B cell (primary cell): ENCODE results near the gene SEPTIN5. TPM values are rescaled to one million over a fixed set of nuclear protein-coding genes. Genes with fewer than 3 reads are reported as not detected.

Experiments
- ATAC-seq: fragments of 200-7000 bp; cut with Tn5 transposase; one replicate; pipeline ENCODE4 v1.10.0; 2021; ENCODE audit warnings: low read depth, mild to moderate bottlenecking, moderate number of reproducible peaks, moderate library complexity
- CTCF ChIA-PET: fragments of 350-600 bp; sonication (Branson Sonifier 250); formaldehyde crosslinking; loops from one replicate; lab custom pipeline; 2021; ENCODE audit warnings: antibody characterized with exemption, inconsistent platforms; lab: Charles Lee
- POLR2A ChIA-PET: fragments of 350-600 bp; sonication (Branson Sonifier 250); formaldehyde crosslinking; loops from one replicate; lab custom pipeline; 2021; ENCODE audit warnings: antibody characterized with exemption; lab: Charles Lee
- DNase-seq: peaks from one replicate; pipeline ENCODE4 v3.0.0; 2013
- H2AFZ ChIP-seq: 2 replicates; pipeline ENCODE4 v1.6.1; 2012; ENCODE audit warnings: mild to moderate bottlenecking, low read depth, low read length; ENCODE audit not compliant: insufficient read depth, poor library complexity, severe bottlenecking
- H3K27ac ChIP-seq, 2 donors: 1 replicate in 1 of 2; 2 replicates in 1 of 2; pipeline ENCODE4 v1.5.1; 2012 to 2013; ENCODE audit warnings: low read length in 2 of 2, mild to moderate bottlenecking in 2 of 2, moderate library complexity in 1 of 2
- H3K27me3 ChIP-seq, 4 experiments: fragments of 200-600 bp in 1 of 4; sonication (generic) in 1 of 4; replicated peaks in 1 of 4; 1 replicate in 2 of 4; 2 replicates in 2 of 4; pipeline versions ENCODE4 v1.6.1 to v1.7.0; 2013 to 2016; ENCODE audit warnings: low read length in 3 of 4, mild to moderate bottlenecking in 2 of 4, mixed read lengths in 1 of 4, moderate library complexity in 1 of 4; ENCODE audit not compliant: insufficient read depth in 4 of 4, control insufficient read depth in 3 of 4; ENCODE audit errors: control extremely low read depth in 1 of 4
- H3K36me3 ChIP-seq, 2 experiments: replicated peaks in 1 of 2; 1 replicate in 1 of 2; 2 replicates in 1 of 2; pipeline versions ENCODE4 v1.6.1 to v1.7.1; 2013; ENCODE audit warnings: low read length in 1 of 2; ENCODE audit not compliant: insufficient read depth in 2 of 2, control insufficient read depth in 1 of 2; ENCODE audit errors: control extremely low read depth in 1 of 2, extremely low read depth in 1 of 2
- H3K4me1 ChIP-seq, 2 donors: fragments of 200-600 bp in 1 of 2; sonication (generic) in 1 of 2; 1 replicate in 1 of 2; 2 replicates in 1 of 2; pipeline versions ENCODE4 v1.5.1 to v1.6.1; 2013 to 2017; ENCODE audit warnings: low read length in 2 of 2; ENCODE audit not compliant: control insufficient read depth in 2 of 2, insufficient read depth in 2 of 2
- H3K4me2 ChIP-seq: replicated peaks from 2 replicates; pipeline ENCODE3; 2012; ENCODE audit warnings: mild to moderate bottlenecking, low read depth, low read length; ENCODE audit not compliant: poor library complexity, severe bottlenecking
- H3K4me3 ChIP-seq, 5 experiments: fragments of 200-600 bp in 1 of 5; sonication (generic) in 1 of 5; 1 replicate in 3 of 5; 2 replicates in 2 of 5; pipeline versions ENCODE4 v1.5.1 to v1.7.0; 2011 to 2016; ENCODE audit warnings: low read length in 4 of 5, mild to moderate bottlenecking in 4 of 5, low read depth in 2 of 5, control low read depth in 1 of 5, moderate library complexity in 1 of 5; ENCODE audit not compliant: insufficient read depth in 1 of 5; ENCODE audit errors: control extremely low read depth in 1 of 5, extremely low read depth in 1 of 5
- H3K79me2 ChIP-seq: fragments of 200-600 bp; sonication (generic); one replicate; pipeline ENCODE4 v1.6.0; 2016; ENCODE audit warnings: low read length; ENCODE audit not compliant: control insufficient read depth, insufficient read depth
- H3K9ac ChIP-seq: fragments of 200-600 bp; sonication (generic); 2 replicates; pipeline ENCODE4 v1.6.1; 2017; ENCODE audit warnings: mild to moderate bottlenecking, low read length, moderate library complexity
- H3K9me3 ChIP-seq, 3 donors: one replicate each; pipeline versions ENCODE4 v1.6.1 to v1.7.1; 2013; ENCODE audit warnings: low read length in 2 of 3; ENCODE audit not compliant: control insufficient read depth in 2 of 3, insufficient read depth in 1 of 3; ENCODE audit errors: control extremely low read depth in 1 of 3
- H4K20me1 ChIP-seq: 2 replicates; pipeline ENCODE4 v1.6.0; 2012; ENCODE audit warnings: mild to moderate bottlenecking, low read length; ENCODE audit not compliant: insufficient read depth, control insufficient read depth, poor library complexity, severe bottlenecking
- H3K27ac Mint-ChIP-seq: one replicate; pipeline ENCODE4 v1.8.0; 2021; ENCODE audit warnings: mixed read lengths
- H3K27me3 Mint-ChIP-seq: one replicate; pipeline ENCODE4 v1.8.0; 2021; ENCODE audit warnings: mixed read lengths
- H3K4me1 Mint-ChIP-seq: one replicate; pipeline ENCODE4 v1.8.0; 2021; ENCODE audit warnings: mixed read lengths
- H3K4me3 Mint-ChIP-seq: one replicate; pipeline ENCODE4 v1.8.0; 2021; ENCODE audit warnings: mixed read lengths
- H3K9me3 Mint-ChIP-seq: one replicate; pipeline ENCODE4 v1.8.0; 2022; ENCODE audit warnings: mixed read lengths; ENCODE audit not compliant: insufficient read depth
- CTCF ChIP-seq: fragments of 200-600 bp; IDR thresholded peaks from one replicate; pipeline ENCODE4 v1.8.0; 2022; ENCODE audit warnings: antibody characterized with exemption, mild to moderate bottlenecking
- EZH2 ChIP-seq: IDR thresholded peaks from 2 replicates; pipeline ENCODE4 v1.6.1; 2012; ENCODE audit warnings: borderline replicate concordance, low read depth, mild to moderate bottlenecking, moderate library complexity, low read length; ENCODE audit not compliant: insufficient read depth, poor library complexity, severe bottlenecking
- WGBS: methylation state at CpG from one replicate; pipeline ENCODE4 v1.1.5; 2013; ENCODE audit warnings: missing lambda C conversion rate; ENCODE audit not compliant: insufficient coverage; 5-methylcytosine and 5-hydroxymethylcytosine counted together
- intact Hi-C: fragments of 100-400 bp; cut with micrococcal nuclease; formaldehyde crosslinking; loops from one replicate; pipeline ENCODE4 v1.10.0; 2022
- polyA plus RNA-seq: library from polyadenylated mRNA; depleted of rRNA; stranded (reverse); fragments of >200 nt; gene quantifications from 2 replicates; pipeline ENCODE4 v1.2.3, GENCODE V29; 2012
- total RNA-seq, 2 donors: library from RNA; stranded (reverse); fragments of 120-200 nt in 1 of 2; gene quantifications; 1 replicate in 1 of 2; 2 replicates in 1 of 2; pipeline versions ENCODE4 v1.2.3 to v1.2.4, GENCODE V29; 2013 to 2022

Gene SEPTIN5
- total and polyA plus RNA-seq, 2 donors (not counting 1 experiment from before 2014, with no cell fraction given) = 0.06 TPM; not detected in 1

GRCh38 chr22:19732403-19733113 lies 18.3 kb downstream of the SEPTIN5 start:
- H3K36me3 ChIP-seq = no peaks in the 10 kb centered on the region
- H3K27ac Mint-ChIP-seq = no peak overlapping the region
- H3K27ac ChIP-seq = no peak overlapping the region
- WGBS = 86% methylated on average over 8 of the region's 10 CpGs
- peaks cover 6 to 9% of the 10 kb centered on the region in 2 donors for H3K4me1 ChIP-seq
- TF ChIP-seq EZH2 (no peak), CTCF (no peak)
- H2AFZ ChIP-seq = no peak overlapping the region
- no peak overlapping the region for H3K4me3 Mint-ChIP-seq
- no peak overlapping the region for H3K4me2 ChIP-seq
- CTCF ChIA-PET = interaction anchor here (0.9 to 6.6 kb wide), 7 partner anchors 9 to 215 kb away, joined by 3 to 210 read pairs (median 3); no protein-coding TSS in a partner anchor
- H3K79me2 ChIP-seq = no peaks in the 10 kb centered on the region
- intact Hi-C loops = no loop called here
- no peak for ATAC-seq
- peaks cover 0 to 9% (median 0%) of the 10 kb centered on the region in 4 experiments for H3K27me3 ChIP-seq
- POLR2A ChIA-PET = no interaction called here
- H3K4me3 ChIP-seq = no peak overlapping the region
- H3K9me3 ChIP-seq = no peaks in the 10 kb centered on the region
- no peak for DNase-seq
- H3K27me3 Mint-ChIP-seq = peaks cover 3% of the 10 kb centered on the region
- no peak overlapping the region for H3K9ac ChIP-seq
- no peaks in the 10 kb centered on the region for H4K20me1 ChIP-seq
- no peaks in the 10 kb centered on the region for H3K9me3 Mint-ChIP-seq
- H3K4me1 Mint-ChIP-seq = peaks cover 2% of the 10 kb centered on the region

GRCh38 chr22:19733755-19734154 lies 19.5 kb downstream of the SEPTIN5 start:
- H3K9me3 Mint-ChIP-seq = no peaks in the 10 kb centered on the region
- H3K9ac ChIP-seq = no peak overlapping the region

More at GRCh38 chr22:19733755-19734154, 19.5 kb downstream of the SEPTIN5 start:
- DNase-seq (no peak), ATAC-seq (no peak)
- no peaks in the 10 kb centered on the region for H3K9me3 ChIP-seq
- peaks cover 0 to 9% (median 0%) of the 10 kb centered on the region in 4 experiments for H3K27me3 ChIP-seq
- ChIA-PET POLR2A (no interaction called here), CTCF (interaction anchor here (1.0 to 6.6 kb wide), 3 partner anchors 8 to 179 kb away, joined by 3 to 210 read pairs (median 3); no protein-coding TSS in a partner anchor)
- H3K4me1 Mint-ChIP-seq = peaks cover 2% of the 10 kb centered on the region
- H3K79me2 ChIP-seq = no peaks in the 10 kb centered on the region
- 93% methylated on average over 5 of the region's 5 CpGs for WGBS
- no peaks in the 10 kb centered on the region for H3K36me3 ChIP-seq
- H3K27ac ChIP-seq = no peak overlapping the region
- H3K4me3 Mint-ChIP-seq = no peak overlapping the region
- no peak for TF ChIP-seq CTCF
- TF ChIP-seq EZH2 = no peak
- H3K4me2 ChIP-seq = no peak overlapping the region
- H3K4me1 ChIP-seq = peaks cover 6 to 9% of the 10 kb centered on the region in 2 donors
- no peak overlapping the region for H2AFZ ChIP-seq
- no peak overlapping the region for H3K27ac Mint-ChIP-seq
- H3K4me3 ChIP-seq = no peak overlapping the region
- intact Hi-C loops = no loop called here
- H3K27me3 Mint-ChIP-seq = peaks cover 3% of the 10 kb centered on the region
- H4K20me1 ChIP-seq = no peaks in the 10 kb centered on the region
